Muscle layer of colon (tissue), 2 donors: Measurements from ENCODE around the gene CMSS1.

ENCODE experiments used
- H3K27ac ChIP-seq: one replicate; pipeline ENCODE4 v1.7.0; 2013; ENCODE audit warnings: low read depth, mild to moderate bottlenecking, low read length, moderate library complexity
- H3K27me3 ChIP-seq, 2 donors: one replicate each; pipeline ENCODE4 v1.7.0; 2013; ENCODE audit warnings: low read length in 2 of 2, mild to moderate bottlenecking in 2 of 2; ENCODE audit not compliant: insufficient read depth in 2 of 2, control insufficient read depth in 1 of 2
- H3K36me3 ChIP-seq: one replicate; pipeline ENCODE4 v1.7.0; 2013; ENCODE audit warnings: mild to moderate bottlenecking, low read length; ENCODE audit not compliant: insufficient read depth
- H3K4me1 ChIP-seq: one replicate; pipeline ENCODE4 v1.7.0; 2013; ENCODE audit warnings: mild to moderate bottlenecking, low read length; ENCODE audit not compliant: insufficient read depth
- H3K4me3 ChIP-seq, 2 donors: one replicate each; pipeline ENCODE4 v1.7.0; 2013; ENCODE audit warnings: low read length in 2 of 2, low read depth in 1 of 2, mild to moderate bottlenecking in 1 of 2, moderate library complexity in 1 of 2
- H3K9ac ChIP-seq: one replicate; pipeline ENCODE4 v1.7.0; 2013; ENCODE audit warnings: low read length
- H3K9me3 ChIP-seq: one replicate; pipeline ENCODE4 v1.7.0; 2013; ENCODE audit warnings: mild to moderate bottlenecking, low read length
- donor health status: abdominal sarcoma.
- donor health status: Adenocarcinoma of cecum.

Gene CMSS1

DNA sequence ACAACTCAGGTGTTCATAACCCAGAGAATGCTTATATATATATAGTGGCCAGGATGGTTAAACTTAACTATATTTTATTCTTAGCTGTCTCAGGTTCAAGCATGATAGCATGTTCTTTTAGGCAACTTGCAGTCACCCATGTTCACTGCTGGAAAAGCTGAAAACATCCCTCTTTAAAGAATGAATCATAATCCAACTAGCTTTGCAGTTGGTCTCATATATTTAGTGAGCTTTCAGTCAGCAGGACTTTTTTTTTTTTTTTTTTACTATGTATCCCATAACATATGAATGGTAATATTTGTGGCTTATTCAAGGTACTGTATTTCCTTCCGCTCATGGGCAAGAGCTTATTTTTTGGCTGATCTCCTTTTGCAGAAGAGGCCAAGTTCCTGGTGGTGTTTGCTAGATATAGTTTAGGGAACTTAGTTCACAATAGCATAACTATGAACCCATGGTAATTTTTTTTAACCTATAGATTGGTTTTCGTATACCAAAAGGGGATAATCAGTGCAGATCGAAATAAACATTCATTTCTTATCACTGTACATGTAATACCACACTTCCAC is 77.6 kb downstream of the CMSS1 start:
- Histone ChIP-seq H3K27ac (no peak overlapping the region), H3K4me1 (no peaks in the 10 kb centered on the region), H3K36me3 (no peaks in the 10 kb centered on the region), H3K9ac (no peak overlapping the region), H3K9me3 (no peaks in the 10 kb centered on the region), H3K27me3 (no peaks in the 10 kb centered on the region), H3K4me3 (no peak overlapping the region)

DNA sequence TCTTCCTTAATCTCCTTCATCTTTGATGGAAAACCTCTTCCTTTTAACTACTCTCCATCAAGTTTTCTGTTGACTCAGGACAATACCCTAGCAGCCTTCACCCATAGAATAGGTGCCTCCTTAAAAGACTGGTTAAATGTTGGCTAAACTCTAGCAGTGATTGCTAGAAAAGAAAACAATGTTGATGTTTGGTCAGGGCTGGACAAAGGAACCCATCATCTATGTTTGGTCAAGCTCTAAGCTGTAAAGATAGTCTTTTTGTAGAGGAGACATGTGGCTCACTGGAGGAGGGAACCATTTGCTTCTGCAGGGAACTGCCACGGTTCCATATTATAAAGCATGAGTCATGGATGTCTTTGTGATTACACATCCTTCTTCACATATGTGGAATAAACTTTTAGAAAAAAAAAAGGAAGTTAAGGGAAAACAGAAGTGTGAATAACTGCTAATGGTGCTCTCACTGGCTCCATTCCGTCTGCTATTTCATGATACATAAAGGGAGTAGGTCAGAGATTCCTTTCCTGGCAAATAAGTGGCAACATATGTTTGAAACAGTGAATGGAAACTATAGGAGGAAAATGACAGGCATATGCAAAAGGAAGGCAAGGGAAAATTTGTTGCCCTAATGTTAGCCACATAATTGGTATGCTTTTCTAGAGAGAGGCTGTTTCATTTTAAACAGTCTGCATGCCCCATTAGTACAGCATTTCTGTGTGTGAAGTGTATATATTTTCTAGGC is 78.2 kb downstream of the CMSS1 start:
- Histone ChIP-seq H3K27me3 (no peaks in the 10 kb centered on the region), H3K4me3 (no peak overlapping the region), H3K27ac (no peak overlapping the region), H3K9me3 (no peaks in the 10 kb centered on the region), H3K9ac (no peak overlapping the region), H3K4me1 (peaks cover 2% of the 10 kb centered on the region), H3K36me3 (no peaks in the 10 kb centered on the region)

DNA sequence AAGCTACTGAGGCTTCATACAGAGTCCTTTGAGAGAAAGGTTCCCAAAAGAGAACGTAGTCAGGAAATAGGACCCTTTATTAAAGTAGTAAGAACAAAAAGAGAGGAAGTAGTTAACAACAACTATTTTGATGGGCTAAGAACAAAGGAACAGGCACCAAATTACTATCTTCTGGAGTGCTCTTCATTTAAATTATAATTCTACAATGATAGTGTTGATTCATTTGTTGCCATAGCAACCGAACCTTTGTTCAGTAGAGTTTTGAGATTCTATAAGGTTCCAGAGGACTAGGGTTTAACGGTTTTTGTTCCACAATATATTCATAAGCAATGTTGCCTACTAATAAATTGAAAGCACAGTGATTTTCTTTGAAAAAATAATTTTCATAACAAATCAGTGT is 78.8 kb downstream of the CMSS1 start:
- H3K4me3 ChIP-seq: no peak overlapping the region
- no peak overlapping the region for H3K27ac ChIP-seq
- no peaks in the 10 kb centered on the region for H3K9me3 ChIP-seq

DNA sequence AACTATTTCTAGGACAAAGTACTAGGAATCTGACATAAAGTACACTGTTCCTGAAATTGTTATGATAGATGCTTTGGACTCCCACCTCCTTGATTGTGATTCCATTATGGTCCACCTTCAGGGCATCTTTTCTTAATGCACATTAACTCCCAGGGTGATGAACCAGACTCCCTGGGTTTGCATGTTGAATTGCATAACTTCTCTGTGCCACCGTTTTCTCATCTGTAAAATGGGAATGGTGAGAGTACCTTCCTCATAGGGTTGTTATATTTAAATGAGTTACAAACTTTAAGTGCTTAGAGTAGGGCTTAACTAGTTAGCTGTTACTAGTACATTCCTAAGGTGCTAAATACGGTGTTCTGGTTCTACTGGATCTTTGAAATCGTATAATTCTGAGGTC is 81.9 kb downstream of the CMSS1 start:
- no peaks in the 10 kb centered on the region for H3K9me3 ChIP-seq
- no peaks in the 10 kb centered on the region for H3K36me3 ChIP-seq
- H3K9ac ChIP-seq: no peak overlapping the region
- peaks cover 5% of the 10 kb centered on the region for H3K4me1 ChIP-seq
- H3K27me3 ChIP-seq: no peaks in the 10 kb centered on the region
- no peak overlapping the region for H3K27ac ChIP-seq
- H3K4me3 ChIP-seq: no peak overlapping the region

More for the DNA sequence above, 78.8 kb downstream of the CMSS1 start:
- Histone ChIP-seq H3K9ac (no peak overlapping the region), H3K4me1 (peaks cover 5% of the 10 kb centered on the region), H3K36me3 (no peaks in the 10 kb centered on the region), H3K27me3 (no peaks in the 10 kb centered on the region)

DNA sequence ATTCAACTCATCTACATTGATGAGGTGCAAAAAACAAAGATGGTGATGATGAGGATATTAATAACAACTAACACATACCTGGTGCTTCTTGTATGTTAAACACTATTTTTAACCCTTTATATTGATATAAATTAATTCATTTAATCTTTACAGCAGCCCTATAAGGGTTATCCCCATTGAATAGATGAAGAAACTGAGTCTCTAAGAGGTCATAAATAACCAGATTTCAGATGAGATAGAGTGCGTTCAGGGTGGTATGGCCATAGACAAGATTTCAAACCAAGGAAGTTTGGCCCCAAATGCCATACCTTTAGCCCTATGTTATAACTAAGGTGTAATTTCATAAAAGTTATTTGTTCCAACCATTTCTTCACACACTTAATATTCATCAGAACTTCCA is 82.6 kb downstream of the CMSS1 start:
- Histone ChIP-seq H3K4me1 (peaks cover 5% of the 10 kb centered on the region), H3K4me3 (no peak overlapping the region), H3K27me3 (no peaks in the 10 kb centered on the region), H3K9ac (no peak overlapping the region), H3K9me3 (no peaks in the 10 kb centered on the region), H3K27ac (no peak overlapping the region), H3K36me3 (no peaks in the 10 kb centered on the region)

DNA sequence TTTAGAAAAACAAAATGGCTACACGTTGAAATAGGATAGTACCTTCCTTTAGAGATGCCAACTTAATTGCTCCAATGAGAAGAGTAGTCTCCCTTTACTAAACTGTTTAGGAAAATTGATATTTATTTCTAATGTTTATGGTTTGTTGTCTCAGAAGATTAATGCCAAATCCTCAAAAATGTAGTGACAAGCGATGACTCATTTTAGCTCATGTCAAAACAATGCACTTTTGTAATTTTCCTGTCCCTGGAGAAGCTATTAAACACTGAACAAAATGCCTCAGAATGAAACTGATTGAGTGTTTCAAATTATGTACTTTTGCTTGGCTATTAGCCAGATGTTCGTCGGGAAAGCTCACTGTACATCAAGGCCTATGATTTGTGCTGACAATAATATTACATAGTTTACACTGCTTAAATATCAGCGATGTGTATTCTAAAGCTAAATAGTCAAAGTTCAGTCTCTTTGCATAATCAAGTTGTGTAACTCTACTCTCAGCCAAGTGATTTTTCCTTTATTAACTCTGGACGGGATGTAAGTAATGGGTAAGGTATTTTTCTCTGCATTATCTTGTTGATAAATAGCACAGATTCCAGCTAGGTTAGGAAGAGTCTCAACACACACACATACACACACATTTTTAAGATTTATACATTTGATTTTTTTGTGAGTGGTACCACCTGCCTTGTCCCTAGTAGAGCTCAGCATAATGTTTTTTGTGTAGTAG is 83.7 kb downstream of the CMSS1 start:
- no peaks in the 10 kb centered on the region for H3K27me3 ChIP-seq
- no peaks in the 10 kb centered on the region for H3K36me3 ChIP-seq
- peak overlapping the region; percentile 32 for H3K27ac ChIP-seq
- H3K4me3 ChIP-seq: no peak overlapping the region
- peaks cover 5% of the 10 kb centered on the region for H3K4me1 ChIP-seq
- H3K9ac ChIP-seq: no peak overlapping the region
- H3K9me3 ChIP-seq: no peaks in the 10 kb centered on the region

DNA sequence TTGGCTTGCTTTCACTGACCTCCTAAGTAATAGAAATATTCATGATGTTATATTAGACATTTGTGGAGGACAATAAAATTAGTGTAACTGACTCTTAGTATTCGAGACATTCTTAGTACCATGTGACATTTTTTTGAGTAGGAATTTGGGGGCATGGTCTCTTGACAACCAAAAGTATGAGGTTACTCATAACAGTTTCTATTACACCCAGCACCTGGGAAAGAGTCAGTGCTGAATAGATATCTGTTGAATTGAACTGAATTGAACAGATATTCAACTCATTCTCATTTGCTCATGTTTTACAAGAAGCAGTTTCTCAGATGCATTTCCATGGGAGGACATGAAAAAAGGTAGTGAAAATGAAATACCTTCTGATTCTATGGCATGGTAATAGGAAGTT is 84.4 kb downstream of the CMSS1 start:
- Histone ChIP-seq H3K27ac (no peak overlapping the region), H3K9me3 (no peaks in the 10 kb centered on the region), H3K27me3 (no peaks in the 10 kb centered on the region), H3K36me3 (no peaks in the 10 kb centered on the region), H3K4me3 (no peak overlapping the region), H3K9ac (no peak overlapping the region), H3K4me1 (peaks cover 5% of the 10 kb centered on the region)

DNA sequence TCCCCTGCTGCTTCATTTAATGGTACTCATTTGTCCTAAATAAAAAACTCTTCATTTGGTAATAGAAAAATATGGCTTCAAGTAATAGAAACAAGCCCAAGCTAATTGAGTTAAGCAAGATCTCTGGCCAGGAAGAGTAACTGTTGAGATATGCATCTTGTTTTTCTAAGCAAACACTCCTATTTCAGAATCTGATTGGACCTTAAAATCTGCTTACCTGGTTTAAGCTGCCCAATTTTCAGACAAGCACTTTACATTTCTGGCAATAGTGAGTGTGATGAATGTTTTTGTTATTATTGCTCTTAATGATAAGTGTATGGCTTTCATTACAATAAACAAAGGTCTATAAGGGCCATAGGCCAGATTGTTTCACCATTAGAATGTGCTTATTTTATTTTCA is 86.2 kb downstream of the CMSS1 start:
- H3K4me1 ChIP-seq: peaks cover 5% of the 10 kb centered on the region
- H3K27me3 ChIP-seq: no peaks in the 10 kb centered on the region
- no peaks in the 10 kb centered on the region for H3K36me3 ChIP-seq
- H3K9me3 ChIP-seq: no peaks in the 10 kb centered on the region
- no peak overlapping the region for H3K9ac ChIP-seq
- no peak overlapping the region for H3K27ac ChIP-seq
- no peak overlapping the region for H3K4me3 ChIP-seq

DNA sequence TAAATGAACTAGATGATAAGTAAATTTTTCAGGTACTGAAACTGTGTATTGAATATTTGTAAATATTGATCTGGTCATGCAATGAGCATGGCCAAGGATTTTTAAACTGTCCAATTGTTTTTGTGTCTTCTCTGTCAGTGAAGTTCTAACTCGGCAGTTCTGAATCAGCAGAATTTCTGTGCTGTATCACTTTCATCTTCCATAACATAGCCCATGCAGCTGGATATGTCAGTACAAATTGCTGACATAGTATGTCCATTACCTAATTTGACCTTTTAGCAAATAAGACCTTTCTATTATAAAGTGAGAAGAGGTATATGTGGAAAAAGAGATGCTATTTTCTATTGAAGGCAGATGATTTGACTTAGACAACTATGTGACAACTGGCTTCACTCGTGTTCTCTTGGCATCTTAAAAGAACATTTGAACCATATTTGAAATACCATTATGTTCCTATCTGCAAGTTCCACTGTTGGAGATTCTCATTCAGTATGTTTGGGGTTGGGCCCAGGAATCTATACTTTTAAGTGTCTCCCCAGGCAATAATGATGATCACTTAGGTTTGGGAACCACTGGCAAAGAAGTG is 90.4 kb downstream of the CMSS1 start:
- Histone ChIP-seq H3K9ac (no peak overlapping the region), H3K4me1 (peaks cover 6% of the 10 kb centered on the region), H3K27me3 (no peaks in the 10 kb centered on the region), H3K9me3 (no peaks in the 10 kb centered on the region), H3K4me3 (no peak overlapping the region), H3K36me3 (no peaks in the 10 kb centered on the region), H3K27ac (no peak overlapping the region)

DNA sequence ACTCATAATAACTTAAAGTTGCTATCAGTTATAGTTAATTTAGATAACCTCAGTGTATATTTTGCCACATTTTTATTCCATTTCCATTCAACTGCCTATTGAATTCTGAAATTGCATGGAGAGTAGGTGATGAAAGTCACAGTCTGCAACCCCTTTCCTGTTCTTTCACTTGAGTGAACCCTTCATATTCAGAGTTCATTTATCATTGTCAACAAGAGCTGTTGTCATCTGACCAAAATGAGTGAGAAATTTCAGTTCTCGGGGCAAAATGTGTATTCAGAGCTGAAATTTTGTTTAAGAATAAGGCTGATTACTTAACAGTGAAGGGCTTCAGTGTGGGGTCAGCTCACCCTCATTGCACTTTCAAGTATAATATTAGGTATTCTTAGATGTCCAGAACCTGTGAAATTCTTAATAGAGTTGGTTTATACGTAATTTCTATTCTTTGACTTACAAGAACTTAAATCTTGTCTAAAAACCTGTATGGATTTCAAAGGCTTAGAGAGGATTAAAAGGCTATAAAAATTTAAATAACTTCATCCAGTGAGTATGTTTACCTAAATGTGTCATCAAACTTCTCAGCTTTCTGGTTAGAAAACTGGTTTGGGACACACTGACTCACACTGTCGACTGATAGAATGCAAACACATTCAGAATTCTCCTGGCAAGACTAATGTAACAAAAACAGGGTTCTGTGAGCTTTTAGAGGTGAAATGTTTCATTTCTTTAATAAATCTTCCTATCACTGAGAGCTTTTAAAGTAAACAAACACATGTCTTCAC is 92.2 kb downstream of the CMSS1 start:
- Histone ChIP-seq H3K36me3 (no peaks in the 10 kb centered on the region), H3K4me1 (peaks cover 6% of the 10 kb centered on the region), H3K9me3 (no peaks in the 10 kb centered on the region), H3K9ac (no peak overlapping the region), H3K27ac (no peak overlapping the region), H3K4me3 (no peak overlapping the region), H3K27me3 (no peaks in the 10 kb centered on the region)

DNA sequence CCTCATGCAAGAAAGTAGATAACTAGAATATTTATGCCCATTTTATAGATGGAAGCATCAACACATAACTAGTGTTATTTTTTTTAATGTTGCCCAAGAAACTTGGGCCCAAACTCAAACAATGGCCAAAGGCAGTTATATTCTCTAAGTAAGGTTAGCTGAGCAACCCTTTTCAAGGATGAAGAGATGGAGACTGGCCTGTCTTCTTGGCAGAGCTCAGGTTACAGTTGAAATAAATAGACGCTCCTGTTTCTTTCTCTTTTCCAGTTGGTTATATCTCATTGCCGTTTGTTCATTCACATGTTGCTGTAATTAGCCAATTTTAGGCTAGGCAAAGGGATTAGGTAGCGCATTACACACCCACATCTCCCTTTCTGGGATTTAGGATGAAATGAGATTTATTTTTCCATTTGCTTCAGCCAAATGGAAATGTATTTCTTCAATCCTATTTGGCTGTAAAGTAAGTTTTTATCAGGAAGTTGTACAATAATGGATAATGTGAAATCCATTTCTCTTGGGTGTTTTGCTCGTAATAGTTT is 93.2 kb downstream of the CMSS1 start:
- Histone ChIP-seq H3K36me3 (no peaks in the 10 kb centered on the region), H3K4me1 (peaks cover 6% of the 10 kb centered on the region), H3K27me3 (no peaks in the 10 kb centered on the region), H3K27ac (no peak overlapping the region), H3K9ac (no peak overlapping the region), H3K4me3 (no peak overlapping the region), H3K9me3 (no peaks in the 10 kb centered on the region)
